Lower leg skin (tissue), 4 donors: ENCODE results near the gene DDB1. TPM values are rescaled to one million over a fixed set of nuclear protein-coding genes. Genes with fewer than 3 reads are reported as not detected.

Source experiments
- DNase-seq, 2 donors: peaks; one replicate each; pipeline ENCODE4 v3.0.0-alpha.2; 2019; ENCODE audit warnings: low spot score in 2 of 2
- H3K4me3 ChIP-seq: fragments of 200-600 bp; sonication (generic); 2 replicates; pipeline ENCODE4 v1.5.1; 2017; ENCODE audit warnings: mild to moderate bottlenecking, low read depth; ENCODE audit not compliant: poor library complexity, severe bottlenecking
- POLR2A ChIP-seq, 2 donors: fragments of 450-650 bp; IDR thresholded peaks; one replicate each; pipeline ENCODE4 v1.6.1; 2016 to 2017; ENCODE audit warnings: antibody characterized with exemption in 2 of 2, mild to moderate bottlenecking in 1 of 2, moderate library complexity in 1 of 2
- WGBS, 2 donors: methylation state at CpG; one replicate each; pipeline ENCODE4 v1.1.5; 2018; 5-methylcytosine and 5-hydroxymethylcytosine counted together
- intact Hi-C: fragments of 100-400 bp; cut with DNase I; formaldehyde crosslinking; loops from one replicate; pipeline ENCODE4 v1.15.0; 2023; ENCODE audit warnings: low total_unique reads
- total RNA-seq, 4 donors: library from RNA; depleted of rRNA; stranded (reverse); fragments of >200 nt; gene quantifications; one replicate each; pipeline ENCODE4 v1.1.0, GENCODE V29; 2016
- TF ChIP-seq, protein P1 (sequence below), 3 donors: fragments of 450-650 bp; IDR thresholded peaks; one replicate each; pipeline ENCODE4 v1.5.1; 2016; ENCODE audit warnings: antibody characterized with exemption in 3 of 3, mild to moderate bottlenecking in 3 of 3, moderate library complexity in 2 of 3

Gene DDB1
- total RNA-seq, result 100 to 1,000 TPM; 166 to 204 (median 185) TPM

DNA sequence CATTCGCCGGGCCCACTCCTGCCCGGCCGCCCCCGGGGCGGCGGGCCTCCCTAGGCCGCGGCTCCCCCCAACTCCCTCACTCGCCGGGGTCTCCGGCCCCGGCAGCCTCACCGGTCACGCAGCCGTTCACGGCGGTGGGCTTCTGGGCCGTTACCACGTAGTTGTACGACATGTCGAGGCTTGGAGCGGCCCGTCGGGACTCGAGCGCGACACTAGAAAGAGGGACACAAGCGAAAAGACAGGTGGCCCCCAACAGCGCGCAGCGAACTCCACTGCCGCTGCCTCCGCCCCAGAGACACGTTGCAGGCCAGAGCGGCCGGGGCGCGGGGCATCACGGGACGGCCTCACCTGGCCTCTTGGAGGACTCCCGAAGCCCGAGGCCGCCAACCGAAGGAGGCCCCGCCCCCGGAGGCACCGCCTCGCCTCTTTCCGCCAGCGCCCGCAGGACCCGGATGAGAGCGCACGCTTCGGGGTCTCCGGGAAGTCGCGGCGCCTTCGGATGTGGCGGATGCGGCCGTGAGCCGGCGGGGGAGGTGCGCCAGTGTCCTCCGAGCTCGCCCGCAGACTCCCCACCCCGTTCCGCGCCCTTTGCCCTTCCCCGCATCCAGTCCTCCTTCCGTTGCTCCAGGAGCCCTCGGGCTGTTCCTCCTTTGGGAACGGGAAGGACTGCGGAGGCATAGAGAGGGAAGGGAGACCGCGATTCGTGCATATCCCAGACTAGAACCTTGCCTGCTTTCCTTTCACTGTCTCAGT, at the start of gene DDB1, which contains the start of gene TKFC:
Gene DDB1 (minus strand): TSS at position 309 of the 753 bp plus-strand sequence. CDS start 137 bp downstream, at position 172.
Gene TKFC (plus strand): TSS at position 432 of the 753 bp plus-strand sequence. CDS start 1,501 bp downstream, outside the sequence.
- 0 to 1% methylated on average over 17 to 40 of the region's 81 CpGs for WGBS, 2 donors
- intact Hi-C loops, result no loop called here
- peak; percentile 91 to 99 for DNase-seq
- TF ChIP-seq POLR2A (IDR thresholded peaks at IDR 0.05), result peak in 1 of 2 donors; percentile 21
- TF ChIP-seq, protein P1, sequence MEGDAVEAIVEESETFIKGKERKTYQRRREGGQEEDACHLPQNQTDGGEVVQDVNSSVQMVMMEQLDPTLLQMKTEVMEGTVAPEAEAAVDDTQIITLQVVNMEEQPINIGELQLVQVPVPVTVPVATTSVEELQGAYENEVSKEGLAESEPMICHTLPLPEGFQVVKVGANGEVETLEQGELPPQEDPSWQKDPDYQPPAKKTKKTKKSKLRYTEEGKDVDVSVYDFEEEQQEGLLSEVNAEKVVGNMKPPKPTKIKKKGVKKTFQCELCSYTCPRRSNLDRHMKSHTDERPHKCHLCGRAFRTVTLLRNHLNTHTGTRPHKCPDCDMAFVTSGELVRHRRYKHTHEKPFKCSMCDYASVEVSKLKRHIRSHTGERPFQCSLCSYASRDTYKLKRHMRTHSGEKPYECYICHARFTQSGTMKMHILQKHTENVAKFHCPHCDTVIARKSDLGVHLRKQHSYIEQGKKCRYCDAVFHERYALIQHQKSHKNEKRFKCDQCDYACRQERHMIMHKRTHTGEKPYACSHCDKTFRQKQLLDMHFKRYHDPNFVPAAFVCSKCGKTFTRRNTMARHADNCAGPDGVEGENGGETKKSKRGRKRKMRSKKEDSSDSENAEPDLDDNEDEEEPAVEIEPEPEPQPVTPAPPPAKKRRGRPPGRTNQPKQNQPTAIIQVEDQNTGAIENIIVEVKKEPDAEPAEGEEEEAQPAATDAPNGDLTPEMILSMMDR (IDR thresholded peaks at IDR 0.05), result peak in 1 of 3 donors; percentile 34
- peak within 1 kb of the TSS; percentile 97 for H3K4me3 ChIP-seq

GRCh38 chr11:61380884-61381283, 48.0 kb upstream of the DDB1 start:
- TF ChIP-seq, protein P1 (IDR thresholded peaks at IDR 0.05), result no peak
- TF ChIP-seq POLR2A (IDR thresholded peaks at IDR 0.05), result no peak

GRCh38 chr11:61378713-61379313, 45.9 kb upstream of the DDB1 start:
- TF ChIP-seq, protein P1 (IDR thresholded peaks at IDR 0.05), result no peak
- no peak for TF ChIP-seq POLR2A (IDR thresholded peaks at IDR 0.05)
- WGBS, 2 donors, result 41 to 51% methylated on average over 5 of the region's 5 CpGs
- no peak overlapping the region for H3K4me3 ChIP-seq
- intact Hi-C loops, result no loop called here
- peak in 1 of 2 donors; percentile 67 for DNase-seq

More at GRCh38 chr11:61380884-61381283, 48.0 kb upstream of the DDB1 start:
- DNase-seq, result no peak
- WGBS, 2 donors, result 93 to 94% methylated on average over 9 of the region's 9 CpGs
- no peak overlapping the region for H3K4me3 ChIP-seq
- intact Hi-C loops, result loop anchor here (10.0 kb wide), 1 partner anchor 126 kb away; no protein-coding TSS in a partner anchor

- no peak for DNase-seq
Observed at GRCh38 chr11:61377461-61378160, 44.7 kb upstream of the DDB1 start.

DNA sequence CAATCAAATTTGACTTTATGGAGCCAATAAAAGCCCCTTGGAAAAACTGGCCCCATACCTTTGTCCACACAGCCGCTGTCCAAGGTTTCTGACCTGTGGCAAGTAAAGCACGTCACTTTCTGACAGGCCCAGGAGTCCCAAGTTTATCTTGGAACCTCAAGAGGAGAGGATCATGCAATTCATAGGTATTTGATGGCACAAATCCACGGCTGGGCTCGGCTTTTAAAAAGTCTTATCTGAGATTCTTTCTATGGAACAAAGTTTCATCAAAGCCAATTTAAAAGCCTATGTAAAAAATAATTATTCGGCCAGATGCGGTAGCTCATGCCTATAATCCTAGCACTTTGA, 42.8 kb upstream of the DDB1 start:
- intact Hi-C loops, result no loop called here
- TF ChIP-seq POLR2A (IDR thresholded peaks at IDR 0.05), result no peak
- TF ChIP-seq, protein P1 (IDR thresholded peaks at IDR 0.05), result no peak
- DNase-seq, result no peak
- no peak overlapping the region for H3K4me3 ChIP-seq
- 58 to 74% methylated on average over 6 of the region's 6 CpGs for WGBS, 2 donors

More at GRCh38 chr11:61377461-61378160, 44.7 kb upstream of the DDB1 start:
- 76 to 80% methylated on average over 6 of the region's 6 CpGs for WGBS, 2 donors
- intact Hi-C loops, result no loop called here
- no peak overlapping the region for H3K4me3 ChIP-seq
- TF ChIP-seq, protein P1 (IDR thresholded peaks at IDR 0.05), result no peak
- TF ChIP-seq POLR2A (IDR thresholded peaks at IDR 0.05), result no peak
